ENCODE measurements around the gene PDE4D. TPM values are rescaled to one million over a fixed set of nuclear protein-coding genes. Genes with fewer than 3 reads are reported as not detected.

Gene PDE4D
- total and polyA plus RNA-seq, 2 donors (not counting 1 experiment from before 2014, with no cell fraction given) = 14.9 to 171 TPM

DNA sequence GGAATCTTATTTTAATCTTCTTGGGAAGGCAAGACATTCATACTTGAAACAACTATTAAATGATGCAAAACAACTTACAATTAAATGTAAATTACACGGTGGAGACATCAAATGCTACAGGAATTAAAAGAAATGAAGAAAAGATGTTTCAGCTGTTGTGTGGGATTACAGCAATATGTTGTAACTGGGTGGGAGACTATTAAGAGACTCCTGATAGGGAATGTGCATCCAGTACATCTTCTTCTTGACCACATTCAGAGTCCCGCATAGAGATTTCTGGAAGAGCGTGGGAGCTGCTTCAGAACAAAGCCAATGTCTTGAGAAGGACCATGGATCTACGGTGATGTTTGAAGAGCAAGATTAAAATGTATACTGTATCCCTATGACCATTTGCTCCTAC, 199.1 kb downstream of the PDE4D start:
- H3K4me1 ChIP-seq (ENCODE audit: control insufficient read depth in 2 of 2, insufficient read depth in 2 of 2, low read length in 2 of 2) = no peaks in the 10 kb centered on the region
- H3K27ac ChIP-seq (ENCODE audit: low read length in 2 of 2) = no peak overlapping the region
- no peaks in the 10 kb centered on the region for H4K20me1 ChIP-seq (ENCODE audit: control insufficient read depth, insufficient read depth, low read length, poor library complexity, severe bottlenecking)
- H3K4me3 ChIP-seq (ENCODE audit: control extremely low read depth in 1 of 5, extremely low read depth in 1 of 5, insufficient read depth in 1 of 5, low read depth in 2 of 5, low read length in 4 of 5) = no peak overlapping the region
- WGBS (ENCODE audit: insufficient coverage) = no CpG with 5 or more reads among the region's 4 CpGs
- no peak for DNase-seq
- intact Hi-C loops (cut with micrococcal nuclease) = no loop called here
- Mint-ChIP-seq H3K27ac (no peak overlapping the region), H3K4me3 (no peak overlapping the region), H3K4me1 (peaks cover 3% of the 10 kb centered on the region), H3K9me3 (ENCODE audit: insufficient read depth) (peaks cover 2% of the 10 kb centered on the region), H3K27me3 (no peaks in the 10 kb centered on the region)
- no peaks in the 10 kb centered on the region for H3K9me3 ChIP-seq (ENCODE audit: control extremely low read depth in 1 of 3, control insufficient read depth in 2 of 3, insufficient read depth in 1 of 3, low read length in 2 of 3)
- no peaks in the 10 kb centered on the region for H3K27me3 ChIP-seq (replicated peaks in 1 of 4; ENCODE audit: control extremely low read depth in 1 of 4, control insufficient read depth in 3 of 4, insufficient read depth in 4 of 4, low read length in 3 of 4)
- no peaks in the 10 kb centered on the region for H3K36me3 ChIP-seq (replicated peaks in 1 of 2; ENCODE audit: control extremely low read depth in 1 of 2, control insufficient read depth in 1 of 2, extremely low read depth in 1 of 2, insufficient read depth in 2 of 2, low read length in 1 of 2)
- no peak for ATAC-seq (ENCODE audit: low read depth)
- TF ChIP-seq EZH2 (IDR thresholded peaks at IDR 0.05; ENCODE audit: borderline replicate concordance, insufficient read depth, low read depth, low read length, poor library complexity, severe bottlenecking) = no peak
- ChIA-PET CTCF (no interaction called here), POLR2A (no interaction called here)
- H3K4me2 ChIP-seq (replicated peaks; ENCODE audit: low read depth, low read length, poor library complexity, severe bottlenecking) = no peak overlapping the region
- no peak overlapping the region for H3K9ac ChIP-seq (ENCODE audit: low read length)
- H3K79me2 ChIP-seq (ENCODE audit: control insufficient read depth, insufficient read depth, low read length) = no peaks in the 10 kb centered on the region
- no peak overlapping the region for H2AFZ ChIP-seq (ENCODE audit: insufficient read depth, low read depth, low read length, poor library complexity, severe bottlenecking)

DNA sequence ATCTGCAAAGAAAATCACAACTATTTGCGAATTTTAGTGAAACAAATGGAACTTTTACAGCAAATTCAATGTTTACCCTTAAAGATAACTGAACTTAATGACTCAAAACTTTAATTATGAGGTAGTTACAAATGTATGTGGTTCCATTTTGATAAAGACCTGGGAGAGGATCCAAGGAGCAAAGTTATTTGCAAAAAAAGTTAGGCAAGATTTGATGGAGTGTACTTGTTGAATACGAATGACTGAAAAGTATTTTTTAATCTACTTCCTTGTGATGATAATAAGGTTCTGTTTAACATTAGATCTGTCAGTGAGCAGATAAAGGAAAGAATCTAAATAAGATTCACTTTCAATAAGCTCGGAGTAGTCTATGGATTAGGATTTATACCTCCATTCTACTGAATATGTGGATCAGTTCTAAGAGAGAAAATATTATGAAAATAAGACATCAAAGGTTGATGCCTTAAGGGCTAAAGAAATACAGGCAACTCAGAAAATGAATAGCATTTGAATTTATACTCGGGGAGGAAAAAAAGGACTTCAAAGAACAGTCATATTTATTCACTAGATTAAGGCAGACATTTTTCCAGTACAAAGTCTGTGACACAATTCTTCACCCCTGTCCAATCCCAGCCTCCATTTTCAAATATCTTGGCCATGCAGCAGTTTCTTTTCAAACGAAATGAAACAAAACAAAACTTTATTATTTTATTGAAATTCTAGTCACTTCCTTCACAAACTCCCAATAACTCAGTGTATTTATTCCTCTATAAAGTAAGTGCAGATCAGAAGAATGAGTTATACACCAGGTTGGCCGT, 199.8 kb downstream of the PDE4D start:
- Histone ChIP-seq H3K27ac (ENCODE audit: low read length in 2 of 2) (no peak overlapping the region), H3K4me3 (ENCODE audit: control extremely low read depth in 1 of 5, extremely low read depth in 1 of 5, insufficient read depth in 1 of 5, low read depth in 2 of 5, low read length in 4 of 5) (no peak overlapping the region), H3K36me3 (replicated peaks in 1 of 2; ENCODE audit: control extremely low read depth in 1 of 2, control insufficient read depth in 1 of 2, extremely low read depth in 1 of 2, insufficient read depth in 2 of 2, low read length in 1 of 2) (no peaks in the 10 kb centered on the region), H3K4me1 (ENCODE audit: control insufficient read depth in 2 of 2, insufficient read depth in 2 of 2, low read length in 2 of 2) (no peaks in the 10 kb centered on the region), H4K20me1 (ENCODE audit: control insufficient read depth, insufficient read depth, low read length, poor library complexity, severe bottlenecking) (no peaks in the 10 kb centered on the region), H3K4me2 (replicated peaks; ENCODE audit: low read depth, low read length, poor library complexity, severe bottlenecking) (no peak overlapping the region), H3K79me2 (ENCODE audit: control insufficient read depth, insufficient read depth, low read length) (no peaks in the 10 kb centered on the region), H2AFZ (ENCODE audit: insufficient read depth, low read depth, low read length, poor library complexity, severe bottlenecking) (no peak overlapping the region), H3K27me3 (replicated peaks in 1 of 4; ENCODE audit: control extremely low read depth in 1 of 4, control insufficient read depth in 3 of 4, insufficient read depth in 4 of 4, low read length in 3 of 4) (no peaks in the 10 kb centered on the region), H3K9ac (ENCODE audit: low read length) (no peak overlapping the region), H3K9me3 (ENCODE audit: control extremely low read depth in 1 of 3, control insufficient read depth in 2 of 3, insufficient read depth in 1 of 3, low read length in 2 of 3) (no peaks in the 10 kb centered on the region)
- ChIA-PET POLR2A (no interaction called here), CTCF (no interaction called here)
- no peak overlapping the region for H3K27ac Mint-ChIP-seq
- peaks cover 2% of the 10 kb centered on the region for H3K9me3 Mint-ChIP-seq (ENCODE audit: insufficient read depth)
- intact Hi-C loops (cut with micrococcal nuclease) = no loop called here
- TF ChIP-seq EZH2 (IDR thresholded peaks at IDR 0.05; ENCODE audit: borderline replicate concordance, insufficient read depth, low read depth, low read length, poor library complexity, severe bottlenecking) (no peak), CTCF (IDR thresholded peaks at IDR 0.05) (no peak)
- H3K4me3 Mint-ChIP-seq = no peak overlapping the region
- ATAC-seq (ENCODE audit: low read depth) = no peak
- no CpG with 5 or more reads among the region's 6 CpGs for WGBS (ENCODE audit: insufficient coverage)
- H3K27me3 Mint-ChIP-seq = no peaks in the 10 kb centered on the region
- peaks cover 3% of the 10 kb centered on the region for H3K4me1 Mint-ChIP-seq
- no peak for DNase-seq
